GM10248 (cell line): ENCODE data around the gene ATG16L2.
"Not testable (repeated sequence)": the region's sequence is repeated elsewhere in the genome, so short reads cannot be mapped to it uniquely, and the experiment has no call there.

Source experiments
- CTCF ChIA-PET: fragments of 300-600 bp; sonication (Branson Sonifier 250); formaldehyde crosslinking; extraction: SDS; loops from one replicate; lab custom pipeline; 2021; ENCODE audit warnings: antibody characterized with exemption; lab: Yijun Ruan, JAX
- POLR2A ChIA-PET: fragments of 350-650 bp; sonication (Branson Sonifier 250); formaldehyde crosslinking; extraction: SDS; loops from one replicate; lab custom pipeline; 2020; ENCODE audit warnings: antibody characterized with exemption; lab: Yijun Ruan, JAX
- DNase-seq: peaks from one replicate; pipeline ENCODE4 v3.0.0; 2012; ENCODE audit errors: extremely low spot score
- CTCF ChIP-seq: IDR thresholded peaks from 2 replicates; pipeline ENCODE4 v1.5.1; 2012; ENCODE audit warnings: mild to moderate bottlenecking, low read depth; ENCODE audit errors: extremely low read depth, missing control alignments, control extremely low read depth

ATG16L2 gene

GRCh38 chr11:72826191-72826941 lies 12.2 kb downstream of the ATG16L2 start:
- ChIA-PET POLR2A (interaction anchor here (0.6 to 1.2 kb wide), 2 partner anchors 11 to 213 kb away, joined by 3 to 4 read pairs; no protein-coding TSS in a partner anchor), CTCF (interaction anchor here (0.9 to 9.5 kb wide), 5 partner anchors 13 to 352 kb away, joined by 3 to 204 read pairs (median 4); partner anchors contain the start of gene STARD10)
- no peak for TF ChIP-seq CTCF
- DNase-seq = no peak

DNA sequence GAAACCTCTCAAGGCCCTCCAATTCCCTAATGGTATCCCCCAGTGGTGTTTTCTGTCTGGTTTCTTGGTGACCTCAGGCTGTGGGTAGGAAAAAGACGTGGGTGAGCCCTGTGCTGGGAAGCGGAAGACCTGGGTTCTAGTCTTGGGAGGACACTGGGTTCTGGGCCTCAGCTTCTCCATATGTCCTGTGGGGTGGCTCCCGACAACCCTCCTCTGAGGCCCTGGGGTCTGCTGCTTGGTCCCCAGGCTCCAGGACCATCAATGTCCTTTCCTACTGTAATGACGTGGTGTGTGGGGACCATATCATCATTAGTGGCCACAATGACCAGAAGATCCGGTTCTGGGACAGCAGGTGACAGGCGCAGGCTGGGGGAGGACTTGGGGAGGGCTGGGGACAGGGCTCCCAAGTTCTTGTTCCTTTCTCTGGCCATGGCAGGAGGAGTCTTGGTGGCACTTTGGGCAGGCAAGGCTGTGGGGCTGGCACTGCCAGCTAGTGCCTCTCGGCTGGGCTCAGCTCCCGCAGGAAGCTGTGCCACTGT lies 12.8 kb downstream of the ATG16L2 start:
- TF ChIP-seq CTCF = no peak
- CTCF ChIA-PET = interaction anchor here (1.2 to 9.5 kb wide), 6 partner anchors 14 to 416 kb away, joined by 4 to 204 read pairs (median 6); partner anchors contain the start of gene STARD10
- DNase-seq = no peak
- POLR2A ChIA-PET = no interaction called here

- not testable (repeated sequence) for DNase-seq
- CTCF ChIA-PET = interaction anchor here (1.1 to 9.5 kb wide), 10 partner anchors 15 to 416 kb away, joined by 3 to 204 read pairs (median 6); partner anchors contain the start of gene STARD10
- POLR2A ChIA-PET = interaction anchor here (0.8 kb wide), 1 partner anchor 12 kb away, joined by 3 read pairs; no protein-coding TSS in a partner anchor
Measured at GRCh38 chr11:72827656-72828055, 13.4 kb downstream of the ATG16L2 start.

DNA sequence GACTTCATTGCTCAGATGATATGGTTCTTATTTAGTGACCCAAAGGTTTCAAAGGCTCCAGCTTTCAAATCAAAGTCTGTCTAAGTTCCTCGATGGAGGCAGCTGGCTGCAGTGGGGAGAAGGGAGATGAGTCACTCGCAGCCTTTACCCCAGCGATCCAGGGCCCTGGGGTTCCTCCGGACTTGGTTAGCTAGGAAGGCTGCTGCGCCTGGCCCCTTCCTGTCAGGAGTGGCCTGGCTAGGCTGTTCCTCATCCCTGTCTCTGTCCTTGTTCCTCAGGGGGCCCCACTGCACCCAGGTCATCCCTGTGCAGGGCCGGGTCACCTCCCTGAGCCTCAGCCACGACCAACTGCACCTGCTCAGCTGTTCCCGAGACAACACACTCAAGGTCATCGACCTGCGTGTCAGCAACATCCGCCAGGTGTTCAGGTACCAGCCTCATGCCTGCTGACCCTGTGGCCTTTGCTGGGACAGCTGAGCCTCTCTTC lies 13.9 kb downstream of the ATG16L2 start:
- DNase-seq = no peak
- POLR2A ChIA-PET = interaction anchor here (0.8 kb wide), 1 partner anchor 13 kb away, joined by 3 read pairs; no protein-coding TSS in a partner anchor
- no peak for TF ChIP-seq CTCF
- CTCF ChIA-PET = interaction anchor here (0.9 to 9.5 kb wide), 12 partner anchors 15 to 415 kb away, joined by 3 to 204 read pairs (median 6); partner anchors contain the start of gene STARD10

DNA sequence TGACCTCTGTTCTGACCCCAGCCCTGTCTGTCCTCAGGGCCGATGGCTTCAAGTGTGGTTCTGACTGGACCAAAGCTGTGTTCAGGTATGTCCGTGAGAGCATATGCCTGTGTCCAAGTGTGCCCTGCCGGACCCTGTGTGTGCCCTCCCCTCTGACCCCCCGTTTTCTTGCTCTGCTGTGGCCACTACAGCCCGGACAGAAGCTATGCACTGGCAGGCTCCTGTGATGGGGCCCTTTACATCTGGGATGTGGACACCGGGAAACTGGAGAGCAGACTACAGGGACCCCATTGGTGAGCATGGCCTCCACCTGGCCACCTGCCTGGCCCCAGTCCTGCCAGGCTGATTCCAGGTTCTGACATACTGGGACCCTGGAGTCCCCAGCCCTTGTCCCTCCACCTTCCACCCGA lies 14.5 kb downstream of the ATG16L2 start:
- no peak for TF ChIP-seq CTCF
- no peak for DNase-seq
- ChIA-PET CTCF (interaction anchor here (0.9 to 9.5 kb wide), 9 partner anchors 16 to 415 kb away, joined by 3 to 204 read pairs (median 5); no protein-coding TSS in a partner anchor), POLR2A (no interaction called here)

DNA sequence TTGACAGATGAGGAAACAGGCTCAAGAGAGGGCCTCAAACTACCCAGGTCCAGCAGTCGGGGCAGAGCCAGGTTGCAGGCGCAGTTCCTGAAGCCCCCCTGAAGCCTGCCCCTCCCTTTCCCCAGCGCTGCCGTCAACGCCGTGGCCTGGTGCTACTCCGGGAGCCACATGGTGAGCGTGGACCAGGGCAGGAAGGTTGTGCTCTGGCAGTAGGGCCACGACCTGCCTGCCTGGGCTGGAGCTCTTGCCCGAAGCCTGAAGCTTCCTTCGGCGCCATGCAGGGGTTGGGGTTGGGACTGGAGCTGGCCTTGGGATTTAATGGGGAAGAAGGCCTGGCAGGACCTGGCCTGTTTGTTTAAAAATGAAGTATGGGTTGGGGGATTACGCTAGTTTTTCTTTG lies 15.0 kb downstream of the ATG16L2 start:
- DNase-seq = no peak
- ChIA-PET CTCF (interaction anchor here (1.1 to 9.5 kb wide), 7 partner anchors 16 to 355 kb away, joined by 4 to 204 read pairs (median 11); no protein-coding TSS in a partner anchor), POLR2A (no interaction called here)
- no peak for TF ChIP-seq CTCF
